HCT116 (cell line): ENCODE data around the gene DYRK1B.

Experiments
- EGR1 ChIP-seq: IDR thresholded peaks from 2 replicates; pipeline ENCODE4 v1.6.1; 2012; ENCODE audit warnings: low read depth
- EZH2 ChIP-seq: fragments of 200-600 bp; sonication (generic); IDR thresholded peaks from 2 replicates; pipeline ENCODE4 v1.6.1; 2017; ENCODE audit warnings: antibody characterized with exemption, mixed run types
- POLR2A ChIP-seq: IDR thresholded peaks from 2 replicates; pipeline ENCODE4 v1.7.0; 2011; ENCODE audit warnings: borderline replicate concordance; ENCODE audit not compliant: insufficient read depth, insufficient read length; ENCODE audit errors: extremely low read depth
- POLR2AphosphoS5 ChIP-seq: IDR thresholded peaks from 2 replicates; pipeline ENCODE4 v1.6.1; 2011; ENCODE audit warnings: mild to moderate bottlenecking, low read depth, low read length, moderate library complexity
- RAD21 ChIP-seq: IDR thresholded peaks from 2 replicates; pipeline ENCODE4 v1.6.1; 2012; ENCODE audit warnings: low read depth, mild to moderate bottlenecking
- SRF ChIP-seq: IDR thresholded peaks from 2 replicates; pipeline ENCODE4 v1.6.1; 2012; ENCODE audit warnings: low read depth
- TF ChIP-seq, protein P1 (sequence below), 3 experiments: fragments of 200-600 bp in 1 of 3; sonication (generic) in 1 of 3; IDR thresholded peaks in 2 of 3; conservative IDR thresholded peaks in 1 of 3; 2 replicates each; pipeline ENCODE4 v1.5.1; 2012 to 2017; ENCODE audit warnings: low read depth in 2 of 3, low read length in 2 of 3, antibody characterized with exemption in 1 of 3, borderline replicate concordance in 1 of 3, control low read depth in 1 of 3, mild to moderate bottlenecking in 1 of 3, mixed read lengths in 1 of 3, mixed run types in 1 of 3, moderate library complexity in 1 of 3; ENCODE audit not compliant: insufficient read depth in 1 of 3
- TF ChIP-seq, protein P2 (sequence below): IDR thresholded peaks from 2 replicates; pipeline ENCODE4 v1.6.1; 2012; ENCODE audit warnings: low read depth

DNA sequence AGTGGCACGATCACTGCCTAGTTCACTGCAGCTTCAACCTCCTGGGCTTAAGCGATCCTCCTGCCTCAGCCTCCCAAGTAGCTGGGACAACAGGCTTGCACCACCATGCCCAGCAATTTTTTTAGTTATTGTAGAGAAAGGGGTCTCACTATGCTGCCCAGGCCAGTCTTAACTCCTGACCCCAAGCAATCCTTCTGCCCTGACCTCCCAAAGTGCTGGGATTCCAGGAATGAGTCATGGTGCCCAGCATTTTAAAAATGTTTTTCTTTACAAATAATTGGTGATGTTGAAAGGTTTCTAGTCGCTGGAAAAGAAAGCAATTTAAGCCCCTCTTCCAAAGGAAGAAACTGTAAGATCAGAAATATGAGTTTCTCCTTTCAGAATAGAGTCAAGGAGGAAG lies 19.4 kb downstream of the DYRK1B start:
- TF ChIP-seq, protein P1, sequence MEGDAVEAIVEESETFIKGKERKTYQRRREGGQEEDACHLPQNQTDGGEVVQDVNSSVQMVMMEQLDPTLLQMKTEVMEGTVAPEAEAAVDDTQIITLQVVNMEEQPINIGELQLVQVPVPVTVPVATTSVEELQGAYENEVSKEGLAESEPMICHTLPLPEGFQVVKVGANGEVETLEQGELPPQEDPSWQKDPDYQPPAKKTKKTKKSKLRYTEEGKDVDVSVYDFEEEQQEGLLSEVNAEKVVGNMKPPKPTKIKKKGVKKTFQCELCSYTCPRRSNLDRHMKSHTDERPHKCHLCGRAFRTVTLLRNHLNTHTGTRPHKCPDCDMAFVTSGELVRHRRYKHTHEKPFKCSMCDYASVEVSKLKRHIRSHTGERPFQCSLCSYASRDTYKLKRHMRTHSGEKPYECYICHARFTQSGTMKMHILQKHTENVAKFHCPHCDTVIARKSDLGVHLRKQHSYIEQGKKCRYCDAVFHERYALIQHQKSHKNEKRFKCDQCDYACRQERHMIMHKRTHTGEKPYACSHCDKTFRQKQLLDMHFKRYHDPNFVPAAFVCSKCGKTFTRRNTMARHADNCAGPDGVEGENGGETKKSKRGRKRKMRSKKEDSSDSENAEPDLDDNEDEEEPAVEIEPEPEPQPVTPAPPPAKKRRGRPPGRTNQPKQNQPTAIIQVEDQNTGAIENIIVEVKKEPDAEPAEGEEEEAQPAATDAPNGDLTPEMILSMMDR (IDR thresholded peaks at IDR 0.05 in 2 of 3, conservative IDR thresholded peaks at IDR 0.05 in 1 of 3; ENCODE audit: borderline replicate concordance in 1 of 3, insufficient read depth in 1 of 3, low read depth in 2 of 3, low read length in 2 of 3): no peak
- no peak for TF ChIP-seq EGR1
- no peak for TF ChIP-seq POLR2A
- no peak for TF ChIP-seq POLR2AphosphoS5
- TF ChIP-seq SRF: no peak
- no peak for TF ChIP-seq RAD21
- TF ChIP-seq, protein P2, sequence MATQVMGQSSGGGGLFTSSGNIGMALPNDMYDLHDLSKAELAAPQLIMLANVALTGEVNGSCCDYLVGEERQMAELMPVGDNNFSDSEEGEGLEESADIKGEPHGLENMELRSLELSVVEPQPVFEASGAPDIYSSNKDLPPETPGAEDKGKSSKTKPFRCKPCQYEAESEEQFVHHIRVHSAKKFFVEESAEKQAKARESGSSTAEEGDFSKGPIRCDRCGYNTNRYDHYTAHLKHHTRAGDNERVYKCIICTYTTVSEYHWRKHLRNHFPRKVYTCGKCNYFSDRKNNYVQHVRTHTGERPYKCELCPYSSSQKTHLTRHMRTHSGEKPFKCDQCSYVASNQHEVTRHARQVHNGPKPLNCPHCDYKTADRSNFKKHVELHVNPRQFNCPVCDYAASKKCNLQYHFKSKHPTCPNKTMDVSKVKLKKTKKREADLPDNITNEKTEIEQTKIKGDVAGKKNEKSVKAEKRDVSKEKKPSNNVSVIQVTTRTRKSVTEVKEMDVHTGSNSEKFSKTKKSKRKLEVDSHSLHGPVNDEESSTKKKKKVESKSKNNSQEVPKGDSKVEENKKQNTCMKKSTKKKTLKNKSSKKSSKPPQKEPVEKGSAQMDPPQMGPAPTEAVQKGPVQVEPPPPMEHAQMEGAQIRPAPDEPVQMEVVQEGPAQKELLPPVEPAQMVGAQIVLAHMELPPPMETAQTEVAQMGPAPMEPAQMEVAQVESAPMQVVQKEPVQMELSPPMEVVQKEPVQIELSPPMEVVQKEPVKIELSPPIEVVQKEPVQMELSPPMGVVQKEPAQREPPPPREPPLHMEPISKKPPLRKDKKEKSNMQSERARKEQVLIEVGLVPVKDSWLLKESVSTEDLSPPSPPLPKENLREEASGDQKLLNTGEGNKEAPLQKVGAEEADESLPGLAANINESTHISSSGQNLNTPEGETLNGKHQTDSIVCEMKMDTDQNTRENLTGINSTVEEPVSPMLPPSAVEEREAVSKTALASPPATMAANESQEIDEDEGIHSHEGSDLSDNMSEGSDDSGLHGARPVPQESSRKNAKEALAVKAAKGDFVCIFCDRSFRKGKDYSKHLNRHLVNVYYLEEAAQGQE: no peak
- TF ChIP-seq EZH2: no peak
